GM19463 (cell line): ENCODE data around the gene RNF41.
"Not testable (repeated sequence)": the region's sequence is repeated elsewhere in the genome, so short reads cannot be mapped to it uniquely, and the experiment has no call there.

ENCODE experiments used
- ATAC-seq: cut with Tn5 transposase; IDR thresholded peaks from one replicate; pipeline ENCODE4 v1.9.1; 2021; ENCODE audit warnings: mild to moderate bottlenecking, moderate library complexity; ENCODE audit not compliant: unreplicated experiment

The RNF41 gene

GRCh38 chr12:56213878-56214277 is 7.8 kb downstream of the RNF41 start:
- no peak for ATAC-seq

DNA sequence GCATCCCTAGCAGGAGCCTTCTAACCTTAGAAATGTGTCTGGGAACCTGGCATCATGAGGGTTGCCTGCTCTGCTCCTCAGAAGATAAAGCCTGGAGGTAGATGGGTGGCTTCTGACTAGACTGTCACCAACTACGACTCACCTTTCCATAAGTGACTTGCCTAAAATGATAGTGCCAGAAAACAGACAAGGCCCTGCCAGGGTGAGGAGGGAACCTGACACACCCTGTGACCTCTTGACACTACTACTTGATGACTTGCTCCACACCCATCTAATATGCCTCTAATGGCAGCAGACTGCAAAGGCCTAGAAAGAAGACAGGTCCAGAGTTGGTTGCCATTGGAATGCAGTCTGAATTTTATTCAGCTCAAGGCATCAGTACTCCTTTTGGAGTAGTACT is 9.4 kb downstream of the RNF41 start:
- ATAC-seq: no peak

- no peak for ATAC-seq
Measured at GRCh38 chr12:56208006-56208405, 13.7 kb downstream of the RNF41 start.

- ATAC-seq: no peak
Measured at GRCh38 chr12:56206452-56207166, 15.1 kb downstream of the RNF41 start.

DNA sequence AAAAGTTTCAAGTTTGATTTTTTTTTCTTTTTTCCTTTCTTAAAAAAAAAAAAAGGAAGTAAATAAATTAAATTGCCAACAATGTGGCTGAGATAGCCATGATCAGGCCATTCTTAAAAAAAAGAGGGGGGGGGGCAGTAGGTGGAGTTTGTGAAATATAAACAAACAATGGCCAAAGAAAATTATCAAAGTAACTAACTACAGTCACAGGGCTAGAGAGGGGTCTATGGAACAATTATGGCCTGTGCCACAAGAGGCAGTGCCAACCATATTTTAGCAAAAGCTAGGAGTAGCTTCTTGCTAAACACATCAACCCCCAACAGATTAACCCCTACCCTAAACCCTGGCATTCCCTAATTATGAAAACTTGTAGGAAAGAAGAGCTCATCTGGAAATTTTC is 16.3 kb downstream of the RNF41 start:
- no peak for ATAC-seq

- no peak for ATAC-seq
Measured at GRCh38 chr12:56204275-56204674, 17.4 kb downstream of the RNF41 start.

GRCh38 chr12:56202838-56203237 is 18.9 kb downstream of the RNF41 start:
- no peak for ATAC-seq

- no peak for ATAC-seq
Measured at GRCh38 chr12:56202366-56202765, 19.4 kb downstream of the RNF41 start.

DNA sequence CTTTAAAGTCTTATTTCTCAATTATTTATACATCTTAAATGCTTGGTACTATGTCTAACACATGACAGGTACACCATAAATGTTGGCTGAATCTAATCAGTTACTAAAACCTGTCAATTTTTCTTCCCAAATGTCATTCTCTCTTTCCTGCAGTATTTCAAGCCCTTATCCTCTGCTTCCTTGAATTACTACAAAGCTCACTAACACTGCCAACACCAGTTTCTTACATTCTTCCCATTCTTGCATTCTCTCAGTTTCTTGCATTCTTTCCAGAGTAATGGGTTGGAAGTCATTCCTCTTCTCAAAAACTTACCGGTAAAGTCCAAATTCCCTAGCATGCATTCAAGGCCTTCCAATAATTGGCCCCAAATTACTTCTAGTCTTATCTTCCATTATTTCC is 22.9 kb downstream of the RNF41 start:
- ATAC-seq: no peak

DNA sequence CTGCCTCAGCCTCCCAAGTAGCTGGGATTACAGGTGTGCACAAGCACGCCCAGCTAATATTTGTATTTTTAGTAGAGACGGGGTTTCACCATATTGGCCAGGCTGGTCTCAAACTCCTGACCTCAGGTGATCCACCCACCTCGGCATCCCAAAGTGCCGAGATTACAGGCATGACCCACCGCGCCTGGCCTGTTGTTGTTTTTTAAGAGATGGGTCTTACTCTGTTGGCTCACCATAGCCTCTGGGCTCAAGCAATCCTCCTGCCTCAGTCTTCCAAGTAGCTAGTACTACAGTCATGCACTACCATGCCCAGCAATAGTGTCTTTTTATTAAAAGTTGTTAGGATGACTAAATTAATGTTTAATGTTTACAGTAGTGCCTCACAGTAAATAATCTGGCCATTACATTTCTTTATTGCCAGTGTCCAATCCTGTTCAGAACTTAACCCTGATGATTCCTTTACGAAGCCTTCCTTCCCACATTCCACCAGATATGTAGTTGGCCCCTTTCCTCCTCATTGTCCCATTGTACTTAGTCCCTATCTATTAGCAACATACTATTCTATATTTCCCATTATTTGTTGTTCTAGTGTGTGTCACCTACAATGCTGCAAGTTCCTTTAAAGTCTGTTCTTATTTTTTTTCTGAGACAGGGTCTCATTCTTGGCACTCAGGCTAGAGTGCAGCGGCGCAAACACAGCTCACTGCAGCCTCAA is 23.6 kb downstream of the RNF41 start:
- ATAC-seq: no peak

GRCh38 chr12:56196818-56197550 is 24.7 kb downstream of the RNF41 start:
- not testable (repeated sequence) for ATAC-seq

GRCh38 chr12:56193025-56193578 is 28.6 kb downstream of the RNF41 start:
- no peak for ATAC-seq

DNA sequence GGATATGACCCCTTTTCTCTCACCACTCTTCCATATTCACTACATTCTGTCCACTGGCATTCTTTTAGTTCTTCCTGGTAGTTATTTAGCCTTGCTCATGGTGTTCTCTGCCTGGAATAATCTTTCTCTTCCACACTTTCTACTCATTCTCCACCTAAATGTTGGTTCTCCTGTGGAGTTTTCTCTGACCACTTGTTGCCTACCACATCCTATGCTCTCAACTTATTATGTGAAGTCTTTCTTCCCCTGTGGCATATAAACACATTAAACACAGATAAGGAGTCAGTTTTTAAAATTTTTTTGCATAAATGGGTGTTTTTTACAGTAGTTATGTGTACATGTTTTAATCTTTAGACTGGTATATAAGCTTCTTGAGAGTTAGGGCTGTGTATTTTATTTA is 29.1 kb downstream of the RNF41 start:
- ATAC-seq: no peak

DNA sequence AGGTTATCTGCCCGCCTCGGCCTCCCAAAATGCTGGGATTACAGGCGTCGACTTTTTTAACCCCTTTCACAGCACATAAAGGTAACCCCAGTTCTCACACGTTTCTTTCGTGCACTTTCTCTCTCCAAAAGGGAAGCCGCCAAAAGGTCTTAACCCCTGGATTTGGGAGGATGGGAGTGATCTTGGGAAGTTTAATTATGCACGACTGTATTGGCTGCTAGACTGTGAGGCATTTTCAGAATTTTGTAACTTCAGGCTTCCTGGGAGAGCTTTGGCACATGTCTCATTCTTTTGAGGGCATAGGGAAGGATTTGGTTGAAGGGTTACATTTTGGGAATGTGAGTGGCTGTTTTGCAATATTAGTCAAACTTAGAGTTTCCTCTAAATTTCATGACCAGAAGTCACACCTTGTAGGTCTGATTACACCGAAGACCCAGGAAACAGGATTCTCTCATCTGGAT is 31.0 kb downstream of the RNF41 start:
- no peak for ATAC-seq

GRCh38 chr12:56189918-56190694 is 31.6 kb downstream of the RNF41 start:
- peak; percentile 24 for ATAC-seq

DNA sequence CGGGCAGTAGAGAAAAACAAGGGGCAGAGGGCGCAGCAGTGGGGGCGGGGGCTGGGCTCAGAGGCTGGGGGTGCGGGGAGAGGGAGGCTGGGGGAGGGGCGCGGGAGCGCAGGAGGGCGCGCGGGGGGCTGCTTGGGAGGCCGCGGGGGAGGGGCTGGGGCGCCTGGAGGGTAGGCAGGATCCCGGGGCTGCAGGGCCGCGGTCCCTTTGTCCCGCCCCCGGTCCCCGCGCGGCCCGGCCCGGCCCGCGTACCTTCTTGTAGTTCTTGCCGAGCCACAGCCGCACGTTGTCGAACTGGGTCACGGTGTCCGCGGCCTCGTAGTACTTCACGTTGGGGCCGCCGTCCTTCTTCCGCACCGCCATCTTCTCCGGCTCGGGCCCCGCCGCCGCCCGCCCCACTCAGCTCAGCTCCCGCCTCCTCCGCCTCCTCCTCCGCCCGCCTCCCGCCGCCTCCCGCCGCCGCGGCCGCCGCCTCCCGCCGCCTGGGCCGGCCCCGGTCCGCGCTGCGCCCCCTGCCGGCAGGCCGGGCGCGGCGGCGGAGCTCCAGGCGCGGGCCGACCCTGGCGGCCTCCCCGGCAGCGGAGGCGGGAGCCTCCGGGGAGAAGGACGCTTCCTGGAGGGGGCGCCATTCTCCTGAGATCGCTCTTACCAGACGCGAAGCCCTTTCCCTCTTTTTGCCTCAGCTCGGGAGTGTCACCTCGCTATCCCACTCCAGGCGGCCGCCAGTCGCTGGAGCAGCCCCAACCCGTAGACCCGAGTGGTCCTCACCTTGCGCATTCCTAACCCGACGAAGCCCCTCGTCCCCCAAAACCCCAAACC is 32.4 kb downstream of the RNF41 start, which contains the start of gene SMARCC2:
Gene SMARCC2, minus strand, starts transcription at position 385 of the 819 bp plus-strand sequence. Its CDS starts 22 bp downstream, at position 363.
- peak; percentile 74 for ATAC-seq

- ATAC-seq: no peak
Measured at GRCh38 chr12:56188778-56189098, 33.0 kb downstream of the RNF41 start.

- no peak for ATAC-seq
Measured at GRCh38 chr12:56188131-56188777, 33.5 kb downstream of the RNF41 start.

DNA sequence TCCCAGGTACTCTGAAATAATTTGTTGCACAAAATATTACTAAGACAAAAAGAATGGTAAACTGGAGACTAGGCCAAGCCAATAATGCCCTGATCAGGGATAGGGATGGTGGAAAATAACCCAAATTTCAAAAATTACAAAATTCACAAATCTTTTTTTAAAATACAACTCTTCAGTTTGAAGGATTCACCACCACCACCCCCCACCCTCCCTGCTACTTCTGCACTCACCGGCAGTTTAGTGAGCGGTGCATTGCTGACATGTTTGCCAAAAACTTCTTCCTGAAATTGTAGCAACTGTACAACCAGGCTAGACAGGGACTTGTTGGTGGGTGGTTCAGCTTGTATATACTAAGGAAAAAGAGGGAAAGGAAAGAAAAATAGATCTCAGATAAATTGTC is 34.8 kb downstream of the RNF41 start:
- no peak for ATAC-seq
